HK-2 (cell line): ENCODE measurements around the gene ZNF619.
"Not testable (repeated sequence)": the region's sequence is repeated elsewhere in the genome, so short reads cannot be mapped to it uniquely, and the experiment has no call there.

Source experiments
- DNase-seq: peaks from one replicate; pipeline ENCODE4 v3.0.0-alpha.2; 2018; ENCODE audit not compliant: unreplicated experiment

Gene ZNF619

DNA sequence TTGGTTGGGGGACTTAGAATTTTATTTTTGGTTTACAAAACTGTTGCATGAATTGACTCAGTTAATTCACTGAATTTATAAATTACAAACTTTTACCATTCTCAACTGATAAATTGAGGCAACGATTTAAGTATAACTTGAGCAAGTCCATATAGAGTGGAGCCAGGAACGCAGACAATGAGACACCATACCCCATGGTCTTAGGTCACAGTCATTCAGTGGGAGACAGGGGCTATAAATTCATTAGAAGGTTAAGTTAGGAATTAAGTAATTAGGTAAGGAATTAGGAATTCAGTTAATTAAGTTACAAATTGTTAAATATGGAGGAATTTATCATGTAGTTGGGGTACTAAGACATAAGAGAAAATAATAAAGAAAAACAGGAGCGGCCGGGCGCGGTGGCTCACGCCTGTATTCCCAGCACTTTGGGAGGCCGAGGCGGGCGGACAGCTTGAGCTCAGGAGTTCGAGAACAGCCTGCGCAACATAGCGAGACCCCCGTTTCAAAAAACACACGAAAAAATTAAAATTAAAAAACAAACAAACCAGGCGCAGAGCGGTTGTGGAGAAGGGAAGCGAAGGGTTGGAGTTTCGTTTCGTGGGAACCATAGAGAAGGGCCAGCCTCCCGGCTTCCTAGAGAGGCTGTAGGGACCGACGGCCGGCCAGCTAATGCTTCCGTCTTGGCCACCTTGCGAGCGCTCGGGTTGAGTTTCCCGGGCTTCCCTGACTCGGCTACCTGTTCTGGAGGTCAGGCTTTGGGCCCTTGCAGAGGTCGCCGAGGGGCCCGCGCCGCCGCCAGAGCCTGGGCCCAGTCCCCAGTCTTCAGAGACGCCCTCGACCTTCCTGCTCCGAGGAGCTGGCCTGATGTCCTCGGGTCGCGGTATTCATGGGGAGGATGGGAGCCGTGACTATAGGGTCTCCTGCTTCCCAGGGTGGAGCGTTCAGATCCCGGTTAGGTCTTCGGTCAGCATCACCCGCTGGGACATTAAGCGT, at the start of gene ZNF619:
ZNF619 (plus strand) TSS at position 645 of the 993 bp plus-strand sequence. CDS start 858 bp downstream, outside the sequence.
- peak; percentile 61 for DNase-seq

GRCh38 chr3:40432793-40433192, 44.1 kb upstream of the ZNF619 start:
- no peak for DNase-seq

DNA sequence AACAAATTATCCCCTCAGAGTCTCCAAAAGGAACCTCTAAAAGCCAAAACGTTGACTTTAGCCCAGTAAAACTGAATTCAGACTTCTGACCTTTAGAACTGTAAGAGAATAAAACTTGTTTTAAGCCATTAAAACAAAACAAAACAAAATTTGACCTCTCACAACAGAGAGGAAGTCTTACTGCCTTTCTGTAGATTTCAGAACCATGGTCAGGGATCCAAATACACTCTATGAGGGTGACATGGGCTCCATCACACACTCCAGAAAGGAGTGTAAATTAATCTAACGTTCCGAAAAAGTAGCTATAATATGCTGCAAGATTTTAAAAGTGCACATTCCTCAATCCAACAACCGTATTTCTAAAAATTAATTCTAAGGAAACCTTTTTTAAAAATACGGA, 39.0 kb upstream of the ZNF619 start:
- DNase-seq, result no peak

DNA sequence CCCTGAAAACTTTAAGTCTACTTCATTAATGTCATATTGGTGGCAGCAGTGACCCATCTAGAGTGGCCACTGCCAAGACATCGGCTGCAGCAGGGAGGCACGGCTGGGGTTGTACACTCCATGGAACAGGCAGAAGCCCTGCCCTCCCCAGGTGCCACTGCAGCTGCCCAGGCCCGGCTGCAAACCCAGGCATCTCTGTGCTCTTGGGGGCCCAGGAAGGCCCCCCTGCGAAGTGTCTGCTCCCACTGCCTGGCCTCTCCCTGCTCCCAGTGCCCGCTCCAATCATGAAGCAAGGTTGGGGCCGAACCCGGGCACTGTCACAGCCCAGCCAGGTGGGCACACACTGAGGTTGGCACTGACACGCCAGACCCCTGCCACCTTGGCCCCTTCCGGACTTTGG, 31.9 kb upstream of the ZNF619 start:
- DNase-seq, result no peak

- no peak for DNase-seq
These were observed 31.0 kb upstream of the ZNF619 start for GRCh38 chr3:40445880-40446279.

DNA sequence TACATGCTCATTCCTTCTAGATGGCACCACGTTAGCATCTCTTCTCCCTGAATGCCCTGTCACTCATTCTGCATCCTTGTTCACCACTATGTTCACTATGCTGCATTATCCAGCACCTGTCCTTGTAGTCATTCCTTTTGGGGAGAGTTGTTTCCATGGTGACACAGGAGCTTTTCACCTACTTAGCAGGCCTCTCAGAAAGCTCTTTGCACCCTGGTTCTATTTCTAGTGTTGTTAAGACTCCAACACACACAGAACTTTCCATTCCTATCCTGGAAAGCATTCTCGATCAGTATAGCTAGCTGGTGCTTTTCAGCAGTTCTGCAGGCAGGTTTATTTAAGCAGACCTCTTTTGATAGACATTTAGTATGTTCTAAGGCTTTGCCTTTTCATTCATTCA, 26.5 kb upstream of the ZNF619 start:
- no peak for DNase-seq

DNA sequence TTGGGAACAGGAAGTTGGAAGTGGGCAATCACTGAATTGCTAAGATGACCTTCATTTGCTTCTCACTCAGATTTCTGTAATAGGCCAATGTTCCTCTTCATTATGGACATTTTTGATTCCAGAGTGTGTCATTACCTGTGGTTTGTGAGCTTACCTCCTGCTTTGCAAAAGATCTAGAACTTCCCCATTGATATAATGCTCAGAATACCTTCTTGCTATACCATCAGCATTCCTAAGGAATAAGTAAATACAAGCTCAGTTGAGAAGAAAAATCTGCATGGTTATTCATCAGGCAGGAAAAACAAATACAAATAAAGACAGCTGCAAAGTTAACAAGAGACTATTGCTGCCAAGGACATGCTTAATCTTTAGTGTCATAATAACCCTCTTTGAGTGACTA, 25.4 kb upstream of the ZNF619 start:
- no peak for DNase-seq

- DNase-seq, result no peak
These were observed 24.9 kb upstream of the ZNF619 start for GRCh38 chr3:40452057-40452456.

DNA sequence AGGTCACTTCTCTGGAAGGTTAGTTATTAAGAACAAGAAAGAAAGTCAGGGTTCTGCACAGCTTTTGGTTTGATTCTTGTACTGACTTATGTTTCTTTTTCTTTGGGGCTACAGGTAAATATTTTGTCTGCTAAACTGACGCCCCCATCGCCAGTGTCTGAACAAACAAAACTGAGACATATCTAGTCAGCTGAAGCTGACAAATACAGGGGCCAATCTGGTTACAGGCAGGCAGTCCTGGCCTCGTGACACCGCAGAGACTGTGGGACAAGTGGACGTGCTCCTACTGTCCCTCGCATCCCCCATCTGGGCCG, 24.4 kb upstream of the ZNF619 start:
- DNase-seq, result no peak

DNA sequence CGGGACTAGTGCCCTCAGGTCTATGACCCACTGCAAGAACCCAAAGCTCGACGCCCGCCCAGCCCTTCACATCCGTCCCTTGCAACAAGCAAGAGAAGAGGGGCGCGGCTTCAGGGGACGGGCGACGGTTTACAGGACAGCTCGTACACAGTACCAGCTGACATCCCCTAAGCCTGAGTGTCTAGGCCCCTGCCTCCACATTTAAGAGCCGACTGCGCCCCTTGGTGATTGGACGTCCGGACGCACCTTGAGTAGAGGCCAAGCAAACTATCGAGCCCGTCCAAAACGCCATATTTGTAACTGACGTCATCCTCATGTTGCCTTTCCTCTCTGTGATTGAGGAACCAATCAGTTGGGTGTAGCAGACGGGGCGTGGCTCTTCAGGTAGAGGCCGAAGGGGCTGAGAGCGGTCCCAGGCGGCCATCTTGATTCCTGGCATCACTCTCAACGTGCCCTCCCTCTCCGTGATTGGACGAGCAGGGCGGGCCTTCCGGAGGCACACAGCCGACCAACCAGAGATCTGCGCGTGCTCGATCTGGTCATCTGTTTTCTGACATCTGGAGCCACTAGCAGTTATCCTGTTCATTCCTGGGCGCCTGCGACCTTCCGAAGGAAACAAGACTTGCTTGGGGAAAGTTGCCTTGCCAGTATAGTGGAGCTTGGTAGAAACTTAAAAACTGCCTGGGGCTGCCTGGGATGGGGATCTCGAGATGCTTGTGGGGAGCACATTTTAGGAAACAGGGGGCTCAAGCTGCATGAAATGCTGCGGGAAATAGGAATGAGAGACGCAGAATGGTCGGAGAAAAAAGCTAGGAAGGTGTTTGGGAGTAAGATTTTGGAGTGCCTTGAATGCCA, 23.8 kb upstream of the ZNF619 start:
- DNase-seq, result peak; percentile 93

- DNase-seq, result no peak
These were observed 23.0 kb upstream of the ZNF619 start for GRCh38 chr3:40453933-40454332.

- DNase-seq, result no peak
These were observed 21.6 kb upstream of the ZNF619 start for GRCh38 chr3:40455328-40455727.

DNA sequence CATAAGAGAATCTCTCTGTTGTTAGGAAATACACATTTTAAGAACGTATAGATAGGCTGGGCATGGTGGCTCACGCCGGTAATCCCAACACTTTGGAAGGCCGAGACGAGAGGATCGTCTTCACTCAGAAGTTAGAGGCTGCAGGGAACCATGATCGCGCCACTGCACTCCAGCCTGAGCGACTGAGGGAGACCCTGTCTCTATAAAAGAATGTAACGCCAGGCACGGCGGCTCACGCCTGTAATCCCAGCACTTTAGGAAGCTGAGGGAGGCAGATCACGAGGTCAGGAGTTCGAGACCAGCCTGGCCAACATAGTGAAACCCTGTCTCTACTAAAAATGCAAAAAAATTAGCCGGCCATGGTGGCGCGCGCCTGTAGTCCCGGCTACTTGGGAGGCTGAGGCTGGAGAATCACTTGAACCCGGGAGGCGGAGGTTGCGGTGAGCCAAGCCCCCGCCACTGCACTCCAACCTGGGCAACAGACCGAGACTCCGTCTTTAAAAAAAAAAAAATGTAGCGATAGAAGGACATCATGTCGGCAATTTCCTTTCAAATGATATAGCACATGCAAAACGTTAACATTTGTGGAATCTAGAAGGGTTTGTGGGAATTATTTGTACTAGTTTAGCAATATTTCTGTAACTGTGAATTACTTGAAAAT, 20.5 kb upstream of the ZNF619 start:
- no peak for DNase-seq

DNA sequence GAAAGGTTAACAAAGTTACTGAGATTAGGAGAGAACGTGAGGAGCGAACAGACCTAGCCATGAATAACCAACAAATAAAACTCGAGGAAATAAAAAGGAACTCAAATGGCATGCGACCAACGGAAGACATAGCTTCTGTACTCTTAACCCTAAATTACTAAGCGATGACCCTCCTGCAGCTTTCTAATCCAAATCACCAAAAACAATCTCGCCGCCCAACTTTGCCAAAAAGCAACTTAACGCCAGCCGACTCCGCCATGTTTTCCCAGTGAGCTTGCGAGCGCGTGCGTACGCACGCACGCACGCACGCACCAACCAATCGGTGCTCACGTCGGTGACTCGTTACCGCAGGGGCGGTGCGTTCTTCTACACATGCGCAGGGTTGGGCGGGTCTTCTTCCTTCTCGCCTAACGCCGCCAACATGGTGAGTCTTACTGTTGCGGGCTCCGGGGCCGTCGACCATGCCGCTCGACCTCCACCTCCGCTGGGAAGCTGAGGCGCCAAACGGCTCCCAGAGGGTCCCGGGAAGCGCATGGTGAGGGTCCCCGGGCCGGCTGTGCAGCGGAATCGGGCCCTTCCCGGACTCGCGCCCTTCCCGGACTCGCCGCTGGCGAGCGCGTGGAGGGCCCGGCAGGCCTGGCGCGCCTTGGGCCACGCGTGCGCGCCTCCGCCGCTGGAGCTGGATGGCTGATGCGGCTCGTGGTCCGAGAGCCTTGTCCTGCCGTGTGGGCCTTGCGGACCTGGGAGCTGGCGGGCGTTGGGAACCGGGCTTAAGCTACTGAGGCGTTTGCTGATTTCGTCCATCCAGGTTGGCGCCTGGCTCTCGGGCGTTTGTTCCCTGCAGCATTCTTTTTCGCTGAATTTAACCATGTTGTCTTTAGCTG, 19.7 kb upstream of the ZNF619 start, which contains the start of gene RPL14:
RPL14 (plus strand) TSS at position 400 of the 884 bp plus-strand sequence; CDS start at position 533, 133 bp downstream.
- peak; percentile 87 for DNase-seq

DNA sequence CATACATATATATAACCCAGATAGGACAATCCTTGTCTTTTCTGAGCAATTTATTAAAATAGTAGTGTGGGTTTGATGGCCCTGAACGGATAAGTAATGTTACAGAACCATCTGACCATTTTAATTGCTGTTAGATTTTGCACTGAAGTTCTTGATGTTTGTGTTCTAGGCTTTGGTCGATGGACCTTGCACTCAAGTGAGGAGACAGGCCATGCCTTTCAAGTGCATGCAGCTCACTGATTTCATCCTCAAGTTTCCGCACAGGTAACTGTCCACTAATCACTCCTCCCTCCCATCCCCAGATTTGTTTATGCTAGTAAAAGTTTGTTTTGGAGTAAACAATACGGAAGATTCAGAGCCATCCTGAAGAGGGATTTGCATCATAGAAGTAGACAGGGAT, 18.4 kb upstream of the ZNF619 start:
- DNase-seq, result no peak

- not testable (repeated sequence) for DNase-seq
These were observed 16.4 kb upstream of the ZNF619 start for GRCh38 chr3:40460481-40460880.

DNA sequence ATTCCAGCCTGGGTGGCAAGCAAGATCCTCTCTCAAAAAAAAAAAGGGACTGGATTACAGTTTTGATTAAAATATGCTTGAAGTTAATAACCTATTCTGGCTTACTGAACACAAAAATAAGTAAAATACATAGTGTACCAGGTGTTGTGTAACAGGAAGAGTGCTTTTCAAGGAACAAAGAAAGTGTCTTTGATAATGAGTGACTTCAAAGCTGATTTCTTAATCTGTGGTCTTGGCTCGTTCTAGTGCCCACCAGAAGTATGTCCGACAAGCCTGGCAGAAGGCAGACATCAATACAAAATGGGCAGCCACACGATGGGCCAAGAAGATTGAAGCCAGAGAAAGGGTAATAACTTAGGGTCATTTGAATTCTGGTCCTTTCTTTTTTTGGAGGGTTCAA, 15.8 kb upstream of the ZNF619 start:
- no peak for DNase-seq

DNA sequence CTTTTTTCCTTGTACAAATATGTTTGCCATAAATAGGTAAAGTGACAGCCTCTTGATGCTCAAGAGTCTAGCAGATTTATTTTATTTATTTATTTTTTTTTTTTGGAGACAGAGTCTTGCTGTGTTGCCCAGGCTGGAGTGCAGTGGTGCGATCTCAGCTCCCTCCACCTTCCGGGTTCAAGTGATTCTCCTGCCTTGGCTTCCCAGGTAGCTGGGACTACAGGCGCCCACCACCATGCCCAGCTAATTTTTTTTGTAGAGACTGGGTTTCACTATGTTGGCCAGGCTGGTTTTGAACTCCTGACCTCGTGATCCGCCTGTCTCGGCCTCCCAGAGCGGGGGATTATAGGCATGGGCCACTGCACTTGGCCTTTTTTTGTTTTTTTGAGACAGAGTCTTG, 14.1 kb upstream of the ZNF619 start:
- not testable (repeated sequence) for DNase-seq

DNA sequence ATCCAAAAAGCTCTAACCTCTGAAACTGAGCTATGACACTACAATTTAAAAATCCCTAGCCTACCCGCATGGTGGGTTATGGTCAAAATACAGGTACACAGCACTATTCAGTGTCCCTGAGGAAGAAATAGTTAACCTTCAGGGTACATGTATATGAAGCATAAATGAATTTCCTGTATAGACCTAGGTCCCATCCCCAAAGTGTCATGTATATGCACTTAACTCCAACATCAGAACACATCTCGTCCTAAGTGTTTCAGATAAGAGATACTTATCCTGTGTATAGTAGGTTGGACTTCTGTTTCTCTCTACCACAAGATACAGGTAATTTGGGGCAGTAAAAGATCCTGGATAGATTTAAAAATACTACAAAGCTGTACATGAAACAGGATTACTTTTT, 13.3 kb upstream of the ZNF619 start:
- no peak for DNase-seq

DNA sequence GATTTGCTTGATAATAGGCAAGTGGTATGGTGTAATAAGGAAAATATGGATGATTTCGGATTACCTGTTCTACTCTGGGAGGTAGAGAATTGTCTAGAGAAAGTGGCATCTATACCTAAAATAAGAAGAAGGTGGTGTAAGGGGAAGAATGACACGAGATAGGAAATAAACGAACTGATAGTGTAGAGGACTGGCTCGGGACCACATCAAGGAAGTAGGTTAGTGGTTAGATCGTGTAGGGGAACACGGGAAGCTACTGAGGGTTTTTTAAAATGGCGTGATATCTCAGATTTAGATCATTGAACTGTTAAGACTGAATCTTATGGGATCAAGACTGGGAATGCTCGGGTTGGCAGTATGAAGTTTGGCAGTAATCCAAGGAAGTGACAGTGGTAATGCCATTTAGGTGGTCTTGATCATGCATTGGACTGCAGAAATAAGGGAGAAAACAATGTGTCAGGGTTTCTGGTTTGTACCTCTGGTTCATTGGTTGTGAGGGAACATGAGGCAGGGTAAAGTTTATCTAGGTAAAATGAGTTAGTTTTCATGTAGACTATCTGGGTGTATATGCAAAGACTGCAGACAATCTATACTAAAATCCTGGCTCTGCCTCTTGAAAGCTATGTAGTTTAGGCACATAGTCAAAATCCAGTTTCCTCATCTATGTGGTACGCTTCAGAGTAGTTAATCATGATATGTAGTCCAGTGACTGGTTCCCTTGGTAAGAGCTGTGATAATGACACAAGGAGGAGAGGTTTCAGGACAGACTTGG, 12.4 kb upstream of the ZNF619 start:
- no peak for DNase-seq

- DNase-seq, result no peak
These were observed 11.9 kb upstream of the ZNF619 start for GRCh38 chr3:40465111-40465407.
